IMR-90 (cell line): Measurements from ENCODE around the gene POLE3. TPM values are rescaled to one million over a fixed set of nuclear protein-coding genes. Genes with fewer than 3 reads are reported as not detected.

Experiments
- ATAC-seq: fragments of 200-7000 bp; cut with Tn5 transposase; 2 replicates; pipeline ENCODE4 v1.9.1; 2020; ENCODE audit warnings: low read depth, mild to moderate bottlenecking, moderate library complexity
- BruUV-seq: library from RNA; stranded (reverse); fragments of 400-500 nt; replicated peaks from 2 replicates; lab custom pipeline; 2021; lab: Mats Ljungman, UMichigan
- CTCF ChIA-PET: fragments of 300-600 bp; formaldehyde crosslinking; extraction: SDS; loops from one replicate; lab custom pipeline; 2021; ENCODE audit warnings: antibody characterized with exemption; lab: Yijun Ruan, JAX
- POLR2A ChIA-PET: fragments of 300-600 bp; sonication (Branson Sonifier 250); formaldehyde crosslinking; loops from one replicate; lab custom pipeline; 2022; ENCODE audit warnings: antibody characterized with exemption; ENCODE audit not compliant: unreplicated experiment; lab: Charles Lee
- DNase-seq: peaks from one replicate; pipeline ENCODE4 v3.0.0; 2013
- H2AFZ ChIP-seq: replicated peaks from 2 replicates; pipeline ENCODE3; 2013; ENCODE audit warnings: low read length, mild to moderate bottlenecking; ENCODE audit not compliant: poor library complexity
- H2AK5ac ChIP-seq: 2 replicates; pipeline ENCODE4 v1.6.1; 2013; ENCODE audit warnings: low read depth, low read length, inconsistent platforms
- H2AK9ac ChIP-seq: replicated peaks from 2 replicates; pipeline ENCODE3; 2013; ENCODE audit warnings: mild to moderate bottlenecking, low read depth, low read length, moderate library complexity; ENCODE audit not compliant: poor library complexity
- H2BK120ac ChIP-seq: 2 replicates; pipeline ENCODE4 v1.6.1; 2013; ENCODE audit warnings: low read depth, low read length, inconsistent platforms
- H2BK15ac ChIP-seq: 3 replicates; pipeline ENCODE4 v1.6.1; 2013; ENCODE audit warnings: low read depth, low read length, inconsistent platforms
- H2BK20ac ChIP-seq: 2 replicates; pipeline ENCODE4 v1.6.1; 2013; ENCODE audit warnings: low read depth, mild to moderate bottlenecking, inconsistent platforms, low read length, moderate library complexity
- H2BK5ac ChIP-seq: 2 replicates; pipeline ENCODE4 v1.6.1; 2013; ENCODE audit warnings: mild to moderate bottlenecking, low read depth, low read length, inconsistent platforms; ENCODE audit not compliant: poor library complexity, severe bottlenecking
- H3K14ac ChIP-seq: replicated peaks from 2 replicates; pipeline ENCODE4 v1.6.1; 2013; ENCODE audit warnings: low read depth, low read length, inconsistent platforms
- H3K18ac ChIP-seq: 2 replicates; pipeline ENCODE4 v1.6.1; 2013; ENCODE audit warnings: low read depth, low read length, control low read depth
- H3K23ac ChIP-seq: 2 replicates; pipeline ENCODE4 v1.6.1; 2013; ENCODE audit warnings: low read depth, low read length, inconsistent platforms
- H3K27ac ChIP-seq: 2 replicates; pipeline ENCODE4 v1.5.1; 2013; ENCODE audit warnings: mild to moderate bottlenecking, control low read depth, low read length; ENCODE audit not compliant: insufficient read depth
- H3K27me3 ChIP-seq: 2 replicates; pipeline ENCODE4 v1.6.1; 2013; ENCODE audit warnings: low read length; ENCODE audit not compliant: control insufficient read depth, insufficient read depth
- H3K36me3 ChIP-seq: 2 replicates; pipeline ENCODE4 v1.6.1; 2013; ENCODE audit warnings: low read length, mixed read lengths; ENCODE audit not compliant: control insufficient read depth, insufficient read depth
- H3K4ac ChIP-seq: 2 replicates; pipeline ENCODE4 v1.6.1; 2013; ENCODE audit warnings: low read depth, low read length, inconsistent platforms
- H3K4me1 ChIP-seq: 2 replicates; pipeline ENCODE4 v1.6.1; 2013; ENCODE audit warnings: low read length, mixed read lengths; ENCODE audit not compliant: control insufficient read depth, insufficient read depth
- H3K4me2 ChIP-seq: 2 replicates; pipeline ENCODE4 v1.6.1; 2013; ENCODE audit warnings: low read depth, mild to moderate bottlenecking, control low read depth, low read length, moderate library complexity
- H3K4me3 ChIP-seq: 2 replicates; pipeline ENCODE4 v1.5.1; 2013; ENCODE audit warnings: low read depth, mild to moderate bottlenecking, control low read depth, low read length, moderate library complexity; ENCODE audit not compliant: insufficient read depth
- H3K56ac ChIP-seq: 2 replicates; pipeline ENCODE4 v1.6.1; 2013; ENCODE audit warnings: low read length, inconsistent platforms; ENCODE audit not compliant: insufficient read depth; ENCODE audit errors: extremely low read depth
- H3K79me1 ChIP-seq, 2 experiments: 2 replicates each; pipeline ENCODE4 v1.6.1; 2013; ENCODE audit warnings: low read length in 2 of 2, inconsistent platforms in 1 of 2, low read depth in 1 of 2
- H3K9ac ChIP-seq: 2 replicates; pipeline ENCODE4 v1.6.1; 2013; ENCODE audit warnings: low read depth, low read length, control low read depth
- H3K9me1 ChIP-seq: 2 replicates; pipeline ENCODE4 v1.6.1; 2013; ENCODE audit warnings: low read length, inconsistent platforms; ENCODE audit not compliant: insufficient read depth
- H3K9me3 ChIP-seq: 2 replicates; pipeline ENCODE4 v1.6.1; 2013; ENCODE audit warnings: low read length; ENCODE audit not compliant: control insufficient read depth, insufficient read depth
- H4K20me1 ChIP-seq: 2 replicates; pipeline ENCODE4 v1.6.1; 2013; ENCODE audit warnings: low read length, inconsistent platforms; ENCODE audit not compliant: insufficient read depth
- H4K5ac ChIP-seq: 2 replicates; pipeline ENCODE4 v1.6.1; 2013; ENCODE audit warnings: mild to moderate bottlenecking, low read depth, low read length, control low read depth
- H4K8ac ChIP-seq, 2 experiments: 2 replicates each; pipeline ENCODE4 v1.6.1; 2013; ENCODE audit warnings: low read depth in 2 of 2, low read length in 2 of 2, control low read depth in 1 of 2, inconsistent platforms in 1 of 2
- H4K91ac ChIP-seq: 2 replicates; pipeline ENCODE4 v1.6.1; 2013; ENCODE audit warnings: low read depth, low read length, inconsistent platforms; ENCODE audit not compliant: insufficient read depth
- BHLHE40 ChIP-seq: fragments of 150-350 bp; IDR thresholded peaks from 2 replicates; pipeline ENCODE4 v1.6.1; 2016; ENCODE audit warnings: mild to moderate bottlenecking, low read depth, low read length
- CEBPB ChIP-seq: IDR thresholded peaks from 2 replicates; pipeline ENCODE4 v1.6.1; 2012; ENCODE audit warnings: low read depth, low read length, improper control_type of control experiment
- CHD1 ChIP-seq: IDR thresholded peaks from 2 replicates; pipeline ENCODE4 v1.6.1; 2012; ENCODE audit warnings: low read depth, low read length, improper control_type of control experiment
- CTCF ChIP-seq: conservative IDR thresholded peaks from 2 replicates; pipeline ENCODE4 v1.5.1; 2012; ENCODE audit warnings: mild to moderate bottlenecking, low read depth, low read length, improper control_type of control experiment
- ELK1 ChIP-seq: fragments of 150-350 bp; IDR thresholded peaks from 2 replicates; pipeline ENCODE4 v1.6.1; 2016; ENCODE audit warnings: low read depth, mild to moderate bottlenecking, low read length, moderate library complexity, borderline replicate concordance
- FOS ChIP-seq: fragments of 150-350 bp; IDR thresholded peaks from 2 replicates; pipeline ENCODE4 v1.6.1; 2016; ENCODE audit warnings: low read depth, low read length
- MAFK ChIP-seq: IDR thresholded peaks from 2 replicates; pipeline ENCODE4 v1.6.1; 2012; ENCODE audit warnings: low read depth, low read length, improper control_type of control experiment
- MAZ ChIP-seq: IDR thresholded peaks from 2 replicates; pipeline ENCODE4 v1.6.1; 2012; ENCODE audit warnings: low read depth, mild to moderate bottlenecking, low read length, improper control_type of control experiment, moderate library complexity, borderline replicate concordance
- MXI1 ChIP-seq: IDR thresholded peaks from 2 replicates; pipeline ENCODE4 v1.6.1; 2012; ENCODE audit warnings: low read depth, mild to moderate bottlenecking, low read length, moderate library complexity, borderline replicate concordance
- NFE2L2 ChIP-seq: fragments of 150-350 bp; IDR thresholded peaks from 2 replicates; pipeline ENCODE4 v1.6.1; 2016; ENCODE audit warnings: low read depth, mild to moderate bottlenecking, low read length
- POLR2A ChIP-seq: IDR thresholded peaks from 2 replicates; pipeline ENCODE4 v1.6.1; 2012; ENCODE audit warnings: mild to moderate bottlenecking, low read depth, low read length
- RAD21 ChIP-seq: IDR thresholded peaks from 2 replicates; pipeline ENCODE4 v1.6.1; 2012; ENCODE audit warnings: low read length, improper control_type of control experiment
- RCOR1 ChIP-seq: IDR thresholded peaks from 2 replicates; pipeline ENCODE4 v1.6.1; 2012; ENCODE audit warnings: mild to moderate bottlenecking, low read length, improper control_type of control experiment; ENCODE audit not compliant: insufficient replicate concordance
- RFX5 ChIP-seq: IDR thresholded peaks from 2 replicates; pipeline ENCODE4 v1.8.0; 2012; ENCODE audit warnings: low read depth, mild to moderate bottlenecking, low read length, moderate library complexity
- SMC3 ChIP-seq: fragments of 150-350 bp; IDR thresholded peaks from 2 replicates; pipeline ENCODE4 v1.6.1; 2016; ENCODE audit warnings: low read depth, mild to moderate bottlenecking, antibody characterized with exemption, low read length, moderate library complexity
- USF2 ChIP-seq: fragments of 150-350 bp; IDR thresholded peaks from 2 replicates; pipeline ENCODE4 v1.6.1; 2017; ENCODE audit warnings: mild to moderate bottlenecking, antibody characterized with exemption, low read length, low read depth
- WGBS, 2 experiments: methylation state at CpG; one replicate each; pipeline versions ENCODE4 v1.1.5 to v1.1.7; 2013; ENCODE audit warnings: missing lambda C conversion rate in 2 of 2; ENCODE audit not compliant: insufficient read length in 1 of 2; ENCODE audit errors: extremely low coverage in 2 of 2; 5-methylcytosine and 5-hydroxymethylcytosine counted together
- dilution Hi-C: fragments of 300-500 bp; cut with HindIII; formaldehyde crosslinking; loops from one replicate; pipeline ENCODE4 v1.14.3; 2018; ENCODE audit warnings: low sequenced_read_pairs; ENCODE audit not compliant: unreplicated experiment
- in situ Hi-C: fragments of 300-500 bp; cut with MboI; formaldehyde crosslinking; loops from 3 replicates; pipeline ENCODE4 v1.14.3; 2019; ENCODE audit warnings: low sequenced_read_pairs, inconsistent platforms, mixed read lengths
- intact Hi-C: fragments of 100-400 bp; cut with micrococcal nuclease; formaldehyde crosslinking; loops from 2 replicates; pipeline ENCODE4 v1.10.0; 2022
- polyA plus RNA-seq, 3 experiments: library from polyadenylated mRNA; depleted of rRNA; stranded (reverse); fragments of >200 nt; gene quantifications; 2 replicates each; pipeline ENCODE4 v1.2.3, GENCODE V29; 2012; ENCODE audit warnings: low replicate concordance in 1 of 3
- total RNA-seq: library from RNA; depleted of rRNA; stranded (reverse); fragments of >200 nt; gene quantifications from 2 replicates; pipeline ENCODE4 v1.2.3, GENCODE V29; 2012

POLE3 gene
- total and polyA plus RNA-seq, 2 of the 4 experiments (the other 2 are of a cell fraction), result 34.8 to 43.0 TPM

- no peak overlapping the region for H2AK5ac ChIP-seq
- no peak overlapping the region for H3K4ac ChIP-seq
- no peak overlapping the region for H2BK20ac ChIP-seq
- in situ Hi-C loops (no loop called here), dilution Hi-C loops (no loop called here), intact Hi-C loops (no loop called here)
- CTCF ChIA-PET, result no interaction called here
- H3K4me1 ChIP-seq, result no peaks in the 10 kb centered on the region
- no peak overlapping the region for H4K8ac ChIP-seq
- no peaks in the 10 kb centered on the region for H3K79me1 ChIP-seq
- H4K5ac ChIP-seq, result no peak overlapping the region
- H3K9ac ChIP-seq, result no peak overlapping the region
- H3K56ac ChIP-seq, result no peak overlapping the region
- ATAC-seq (no peak), DNase-seq (no peak)
- H2BK120ac ChIP-seq, result no peak overlapping the region
- no peak overlapping the region for H3K14ac ChIP-seq
- TF ChIP-seq CHD1, result no peak
- no peak for TF ChIP-seq POLR2A
- no peak for TF ChIP-seq MXI1
- no peak for TF ChIP-seq MAZ
- TF ChIP-seq MAFK, result no peak
- no peak for TF ChIP-seq SMC3
- TF ChIP-seq ELK1, result no peak
- TF ChIP-seq RCOR1, result no peak
- no peak for TF ChIP-seq RFX5
- no peak for TF ChIP-seq CTCF
- no peak for TF ChIP-seq RAD21
- no peak for TF ChIP-seq NFE2L2
- no peak for TF ChIP-seq FOS
- no peak for TF ChIP-seq BHLHE40
- TF ChIP-seq CEBPB, result no peak
- TF ChIP-seq USF2, result no peak
- no peaks in the 10 kb centered on the region for H3K9me3 ChIP-seq
- H2AFZ ChIP-seq, result no peak overlapping the region
- H2AK9ac ChIP-seq, result no peak overlapping the region
- peaks cover 11% of the 10 kb centered on the region; the same call in 1 of the 2 replicates for H3K27me3 ChIP-seq
- no peak overlapping the region for H3K23ac ChIP-seq
- no TSS peak for BruUV-seq
- H4K91ac ChIP-seq, result no peak overlapping the region
- no peaks in the 10 kb centered on the region for H3K9me1 ChIP-seq
- no peak overlapping the region for H3K27ac ChIP-seq
- no peak overlapping the region for H3K4me2 ChIP-seq
- H2BK5ac ChIP-seq, result no peak overlapping the region
- no peak overlapping the region for H3K18ac ChIP-seq
- H4K20me1 ChIP-seq, result no peaks in the 10 kb centered on the region
- H3K36me3 ChIP-seq, result peaks cover 3% of the 10 kb centered on the region; the same call in 1 of the 2 replicates
- no peak overlapping the region for H2BK15ac ChIP-seq
- H3K4me3 ChIP-seq, result no peak overlapping the region
- 100% methylated on average over 2 of the region's 5 CpGs; no CpG with 5 or more reads in 1 of the 2 experiments for WGBS, 2 experiments
- POLR2A ChIA-PET, result no interaction called here
Observed at GRCh38 chr9:113368348-113368981, 42.0 kb downstream of the POLE3 start.
